ENCODE data around the gene FAM240A. TPM values are rescaled to one million over a fixed set of nuclear protein-coding genes. Genes with fewer than 3 reads are reported as not detected.
A peak's percentile ranks its signal among the peaks of the same experiment; 100 is the strongest.
"Not testable (repeated sequence)": the region's sequence is repeated elsewhere in the genome, so short reads cannot be mapped to it uniquely, and the experiment has no call there.

Gene FAM240A
- total RNA-seq, 3 donors from 2014 or later (not counting 1 experiment from before 2014, with no cell fraction given), result not detected

GRCh38 chr3:46585799-46586693 lies 26.3 kb upstream of the FAM240A start:
- DNase-seq (no peak), ATAC-seq (no peak)
- Histone ChIP-seq H3K36me3 (ENCODE audit: control insufficient read depth, insufficient read depth, low read length) (no peaks in the 10 kb centered on the region), H3K4me1 (ENCODE audit: control insufficient read depth, insufficient read depth, low read length) (no peaks in the 10 kb centered on the region), H3K4me3 (ENCODE audit: low read length) (no peak overlapping the region), H3K27ac (ENCODE audit: low read length) (no peak overlapping the region), H3K27me3 (ENCODE audit: control insufficient read depth, insufficient read depth, low read length) (no peaks in the 10 kb centered on the region), H3K9me3 (ENCODE audit: control insufficient read depth, insufficient read depth, low read length) (no peaks in the 10 kb centered on the region)
- WGBS (ENCODE audit: insufficient coverage), result 87% methylated on average over 4 of the region's 5 CpGs
- no peak for TF ChIP-seq CTCF (IDR thresholded peaks at IDR 0.05)
- Mint-ChIP-seq H3K4me1 (no peaks in the 10 kb centered on the region), H3K36me3 (no peaks in the 10 kb centered on the region), H3K4me3 (no peak overlapping the region), H3K27me3 (ENCODE audit: low read depth in 2 of 2) (peaks cover 10 to 22% of the 10 kb centered on the region in 2 donors), H3K27ac (no peak overlapping the region), H3K9me3 (no peaks in the 10 kb centered on the region)
- intact Hi-C loops (cut with micrococcal nuclease), result no loop called here

- Histone ChIP-seq H3K4me1 (ENCODE audit: control insufficient read depth, insufficient read depth, low read length) (no peaks in the 10 kb centered on the region), H3K27me3 (ENCODE audit: control insufficient read depth, insufficient read depth, low read length) (no peaks in the 10 kb centered on the region), H3K4me3 (ENCODE audit: low read length) (no peak overlapping the region), H3K27ac (ENCODE audit: low read length) (no peak overlapping the region), H3K9me3 (ENCODE audit: control insufficient read depth, insufficient read depth, low read length) (no peaks in the 10 kb centered on the region), H3K36me3 (ENCODE audit: control insufficient read depth, insufficient read depth, low read length) (no peaks in the 10 kb centered on the region)
- Mint-ChIP-seq H3K9me3 (no peaks in the 10 kb centered on the region), H3K36me3 (no peaks in the 10 kb centered on the region), H3K4me1 (no peaks in the 10 kb centered on the region), H3K27me3 (ENCODE audit: low read depth in 2 of 2) (peaks cover 8 to 21% of the 10 kb centered on the region in 2 donors), H3K4me3 (no peak overlapping the region), H3K27ac (no peak overlapping the region)
- ATAC-seq (peak in 1 of 3 donors; percentile 14), DNase-seq (no peak)
- TF ChIP-seq CTCF (IDR thresholded peaks at IDR 0.05), result no peak
- WGBS (ENCODE audit: insufficient coverage), result 92% methylated on average over 6 of the region's 6 CpGs
- intact Hi-C loops (cut with micrococcal nuclease), result no loop called here
These were observed 25.5 kb upstream of the FAM240A start for GRCh38 chr3:46586738-46587246.

GRCh38 chr3:46587268-46587667 lies 25.1 kb upstream of the FAM240A start:
- H3K4me3 Mint-ChIP-seq; H3K36me3 ChIP-seq (ENCODE audit: control insufficient read depth, insufficient read depth, low read length); H3K4me1 Mint-ChIP-seq; H3K36me3 Mint-ChIP-seq; intact Hi-C loops (cut with micrococcal nuclease); DNase-seq; ATAC-seq; H3K27me3 ChIP-seq (ENCODE audit: control insufficient read depth, insufficient read depth, low read length); H3K27ac Mint-ChIP-seq; H3K4me3 ChIP-seq (ENCODE audit: low read length); H3K9me3 ChIP-seq (ENCODE audit: control insufficient read depth, insufficient read depth, low read length); H3K4me1 ChIP-seq (ENCODE audit: control insufficient read depth, insufficient read depth, low read length); H3K27ac ChIP-seq (ENCODE audit: low read length); H3K9me3 Mint-ChIP-seq: not testable (repeated sequence)
- 90% methylated on average over 2 of the region's 3 CpGs for WGBS (ENCODE audit: insufficient coverage)
- peaks cover 10 to 22% of the 10 kb centered on the region in 2 donors for H3K27me3 Mint-ChIP-seq (ENCODE audit: low read depth in 2 of 2)

GRCh38 chr3:46593274-46593862 lies 19.0 kb upstream of the FAM240A start:
- H3K4me1 ChIP-seq (ENCODE audit: control insufficient read depth, insufficient read depth, low read length), result no peaks in the 10 kb centered on the region
- DNase-seq (no peak), ATAC-seq (no peak)
- H3K9me3 ChIP-seq (ENCODE audit: control insufficient read depth, insufficient read depth, low read length), result no peaks in the 10 kb centered on the region
- intact Hi-C loops (cut with micrococcal nuclease), result no loop called here
- H3K27ac ChIP-seq (ENCODE audit: low read length), result no peak overlapping the region
- H3K36me3 ChIP-seq (ENCODE audit: control insufficient read depth, insufficient read depth, low read length), result no peaks in the 10 kb centered on the region
- WGBS (ENCODE audit: insufficient coverage), result 88% methylated on average over 12 of the region's 14 CpGs
- Mint-ChIP-seq H3K4me1 (no peaks in the 10 kb centered on the region), H3K27me3 (ENCODE audit: low read depth in 2 of 2) (peaks cover 19 to 33% of the 10 kb centered on the region in 2 donors), H3K27ac (no peak overlapping the region), H3K36me3 (no peaks in the 10 kb centered on the region), H3K4me3 (no peak overlapping the region), H3K9me3 (no peaks in the 10 kb centered on the region)
- no peaks in the 10 kb centered on the region for H3K27me3 ChIP-seq (ENCODE audit: control insufficient read depth, insufficient read depth, low read length)
- TF ChIP-seq CTCF (IDR thresholded peaks at IDR 0.05), result no peak
- no peak overlapping the region for H3K4me3 ChIP-seq (ENCODE audit: low read length)

Measured in natural killer cell (primary cell).